CMK (cell line): ENCODE results near the gene VSTM2A.

ENCODE experiments used
- DNase-seq: peaks from one replicate; pipeline ENCODE4 v3.0.0-alpha.2; 2010; ENCODE audit warnings: low read depth

The VSTM2A gene

GRCh38 chr7:54615537-54615936 lies 73.4 kb downstream of the VSTM2A start:
- DNase-seq = no peak
